Nephron (organoid): ENCODE data around the gene FSD1L.

Experiments used
- H3K27ac Mint-ChIP-seq, 3 experiments: 2 replicates each; pipeline ENCODE4 v1.8.0; 2020; ENCODE audit warnings: mixed read lengths in 3 of 3, mild to moderate bottlenecking in 2 of 3, moderate library complexity in 1 of 3
- H3K27me3 Mint-ChIP-seq: 2 replicates; pipeline ENCODE4 v1.8.0; 2021; ENCODE audit warnings: low read depth, mild to moderate bottlenecking, moderate library complexity, mixed read lengths
- H3K36me3 Mint-ChIP-seq: 2 replicates; pipeline ENCODE4 v1.8.0; 2020; ENCODE audit warnings: low read depth, mixed read lengths
- H3K4me1 Mint-ChIP-seq: 2 replicates; pipeline ENCODE4 v1.8.0; 2020; ENCODE audit warnings: mixed read lengths
- H3K4me3 Mint-ChIP-seq, 3 experiments: 2 replicates each; pipeline ENCODE4 v1.8.0; 2020; ENCODE audit warnings: mild to moderate bottlenecking in 3 of 3, mixed read lengths in 3 of 3, moderate library complexity in 2 of 3
- H3K9me3 Mint-ChIP-seq: 2 replicates; pipeline ENCODE4 v1.8.0; 2020; ENCODE audit warnings: mixed read lengths
- TF ChIP-seq, protein P1 (sequence below), 3 experiments: fragments of 200-600 bp; sonication (generic); IDR thresholded peaks; one replicate each; pipeline ENCODE4 v1.5.0; 2021; ENCODE audit warnings: antibody characterized with exemption in 3 of 3; ENCODE audit not compliant: unreplicated experiment in 3 of 3

FSD1L gene

DNA sequence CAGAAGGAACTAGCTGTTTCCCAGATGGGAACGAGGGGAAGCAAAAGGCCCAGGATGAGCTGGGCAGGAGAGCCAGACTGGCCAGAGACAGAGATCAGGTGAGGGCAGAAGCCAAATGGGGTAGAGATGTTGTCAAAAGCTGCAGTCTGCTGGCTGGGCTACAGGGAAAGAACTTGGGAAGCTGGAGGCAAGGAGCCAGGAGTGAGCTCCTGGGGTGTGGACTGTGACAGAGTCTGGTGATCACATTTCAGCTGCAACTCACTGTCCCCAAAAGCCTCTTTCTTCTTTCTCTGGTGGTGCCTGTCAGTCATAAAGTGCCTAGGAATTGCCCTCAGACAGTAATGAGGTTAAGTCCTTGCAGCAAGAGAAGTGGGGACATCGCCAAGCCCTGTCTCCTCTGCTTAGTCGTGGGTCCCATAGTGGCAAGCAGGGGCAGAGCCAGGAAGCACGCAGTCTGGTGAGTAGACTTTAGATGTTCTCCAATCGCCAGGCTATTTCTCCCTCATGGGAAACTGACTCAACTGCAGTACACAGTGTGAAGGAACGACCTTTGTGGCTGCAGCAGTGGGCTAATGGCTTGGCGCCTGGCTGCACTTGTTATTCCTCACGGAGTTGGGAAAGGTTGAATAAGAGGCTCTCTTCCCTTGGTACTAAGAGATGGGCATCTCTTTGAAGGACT is 2.5 kb upstream of the FSD1L start:
- Mint-ChIP-seq H3K9me3 (no peaks in the 10 kb centered on the region), H3K27me3 (peaks cover 4% of the 10 kb centered on the region), H3K36me3 (no peaks in the 10 kb centered on the region), H3K27ac (peak overlapping the region in 2 of 3 experiments; percentile 15 to 63), H3K4me3 (peak overlapping the region; percentile 45 to 60 (median 53)), H3K4me1 (peaks cover 62% of the 10 kb centered on the region)
- TF ChIP-seq, protein P1, sequence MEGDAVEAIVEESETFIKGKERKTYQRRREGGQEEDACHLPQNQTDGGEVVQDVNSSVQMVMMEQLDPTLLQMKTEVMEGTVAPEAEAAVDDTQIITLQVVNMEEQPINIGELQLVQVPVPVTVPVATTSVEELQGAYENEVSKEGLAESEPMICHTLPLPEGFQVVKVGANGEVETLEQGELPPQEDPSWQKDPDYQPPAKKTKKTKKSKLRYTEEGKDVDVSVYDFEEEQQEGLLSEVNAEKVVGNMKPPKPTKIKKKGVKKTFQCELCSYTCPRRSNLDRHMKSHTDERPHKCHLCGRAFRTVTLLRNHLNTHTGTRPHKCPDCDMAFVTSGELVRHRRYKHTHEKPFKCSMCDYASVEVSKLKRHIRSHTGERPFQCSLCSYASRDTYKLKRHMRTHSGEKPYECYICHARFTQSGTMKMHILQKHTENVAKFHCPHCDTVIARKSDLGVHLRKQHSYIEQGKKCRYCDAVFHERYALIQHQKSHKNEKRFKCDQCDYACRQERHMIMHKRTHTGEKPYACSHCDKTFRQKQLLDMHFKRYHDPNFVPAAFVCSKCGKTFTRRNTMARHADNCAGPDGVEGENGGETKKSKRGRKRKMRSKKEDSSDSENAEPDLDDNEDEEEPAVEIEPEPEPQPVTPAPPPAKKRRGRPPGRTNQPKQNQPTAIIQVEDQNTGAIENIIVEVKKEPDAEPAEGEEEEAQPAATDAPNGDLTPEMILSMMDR (IDR thresholded peaks at IDR 0.05; ENCODE audit: unreplicated experiment in 3 of 3): no peak

DNA sequence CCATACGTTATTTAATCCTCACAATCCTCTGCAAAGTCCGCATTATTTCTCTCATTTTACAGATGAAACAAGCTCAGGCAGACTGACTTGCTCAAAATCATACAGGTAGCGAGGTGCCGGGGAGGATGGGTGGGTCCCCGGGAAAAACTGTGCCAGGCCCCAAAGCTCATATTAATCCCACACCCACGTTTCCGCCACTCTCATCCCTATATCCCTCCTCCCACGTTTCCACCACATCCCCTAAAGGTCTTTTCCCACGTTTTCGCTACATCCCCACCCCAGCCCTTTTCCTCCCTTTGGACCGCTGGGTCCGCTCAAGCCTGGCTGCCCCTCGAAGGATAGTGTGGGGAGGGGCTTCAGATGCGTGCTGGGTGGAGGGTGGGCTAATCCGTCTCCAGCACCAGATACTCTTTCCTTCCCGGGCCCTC is 434 bp upstream of the FSD1L start:
- peaks cover 62% of the 10 kb centered on the region for H3K4me1 Mint-ChIP-seq
- peaks cover 4% of the 10 kb centered on the region for H3K27me3 Mint-ChIP-seq
- H3K9me3 Mint-ChIP-seq: no peaks in the 10 kb centered on the region
- TF ChIP-seq, protein P1 (IDR thresholded peaks at IDR 0.05; ENCODE audit: unreplicated experiment in 3 of 3): no peak
- no peaks in the 10 kb centered on the region for H3K36me3 Mint-ChIP-seq
- H3K27ac Mint-ChIP-seq: peak overlapping the region; percentile 86 to 94 (median 88)
- peak overlapping the region; percentile 86 to 95 (median 94) for H3K4me3 Mint-ChIP-seq

DNA sequence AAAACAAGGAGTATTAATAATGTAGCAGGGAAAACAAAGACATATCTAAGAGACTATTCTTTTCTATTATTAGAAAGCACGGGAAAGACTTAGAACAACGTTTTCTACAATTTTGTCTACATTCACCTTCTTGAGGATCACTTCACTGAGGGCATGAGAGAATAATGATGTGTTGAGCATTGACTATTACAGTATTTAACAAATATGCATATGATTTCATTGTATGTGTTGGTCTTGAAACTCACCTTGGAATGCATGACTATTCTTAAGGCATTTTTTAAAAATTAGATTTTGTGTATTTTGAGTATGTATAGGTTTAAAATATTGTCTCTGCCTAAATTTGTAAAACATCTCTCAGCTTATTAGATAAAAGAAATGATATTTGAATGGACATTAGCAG is 1.2 kb downstream of the FSD1L start:
- Mint-ChIP-seq H3K4me3 (peak overlapping the region; percentile 86 to 95 (median 94)), H3K4me1 (peaks cover 61% of the 10 kb centered on the region), H3K27ac (peak overlapping the region; percentile 84 to 92 (median 92)), H3K27me3 (peaks cover 4% of the 10 kb centered on the region), H3K9me3 (no peaks in the 10 kb centered on the region), H3K36me3 (peaks cover 4% of the 10 kb centered on the region)
- TF ChIP-seq, protein P1 (IDR thresholded peaks at IDR 0.05; ENCODE audit: unreplicated experiment in 3 of 3): no peak

DNA sequence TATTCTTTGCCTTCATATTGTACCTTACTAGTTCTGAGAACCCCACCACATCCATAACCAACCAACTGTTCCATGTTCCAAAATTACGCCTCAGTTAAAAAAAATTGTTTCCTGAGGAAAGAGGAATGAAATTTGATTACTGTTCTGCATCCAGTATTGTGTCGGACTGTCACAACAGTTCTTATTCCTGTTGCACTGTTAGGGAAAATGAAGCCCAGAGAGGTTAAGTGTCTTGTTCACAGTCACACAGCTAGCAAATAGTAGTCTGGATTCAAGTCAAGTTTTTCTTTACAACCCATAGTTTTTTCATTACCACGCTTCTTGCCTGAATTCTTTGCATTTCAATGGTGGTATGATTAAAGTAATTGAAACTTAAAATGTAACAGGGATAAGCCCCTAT is 4.4 kb downstream of the FSD1L start:
- Mint-ChIP-seq H3K27ac (peak overlapping the region in 2 of 3 experiments; percentile 44), H3K4me3 (peak overlapping the region in 2 of 3 experiments; percentile 21 to 31), H3K27me3 (peaks cover 4% of the 10 kb centered on the region), H3K9me3 (no peaks in the 10 kb centered on the region), H3K4me1 (peaks cover 54% of the 10 kb centered on the region), H3K36me3 (peaks cover 7% of the 10 kb centered on the region)
- TF ChIP-seq, protein P1 (IDR thresholded peaks at IDR 0.05; ENCODE audit: unreplicated experiment in 3 of 3): no peak

DNA sequence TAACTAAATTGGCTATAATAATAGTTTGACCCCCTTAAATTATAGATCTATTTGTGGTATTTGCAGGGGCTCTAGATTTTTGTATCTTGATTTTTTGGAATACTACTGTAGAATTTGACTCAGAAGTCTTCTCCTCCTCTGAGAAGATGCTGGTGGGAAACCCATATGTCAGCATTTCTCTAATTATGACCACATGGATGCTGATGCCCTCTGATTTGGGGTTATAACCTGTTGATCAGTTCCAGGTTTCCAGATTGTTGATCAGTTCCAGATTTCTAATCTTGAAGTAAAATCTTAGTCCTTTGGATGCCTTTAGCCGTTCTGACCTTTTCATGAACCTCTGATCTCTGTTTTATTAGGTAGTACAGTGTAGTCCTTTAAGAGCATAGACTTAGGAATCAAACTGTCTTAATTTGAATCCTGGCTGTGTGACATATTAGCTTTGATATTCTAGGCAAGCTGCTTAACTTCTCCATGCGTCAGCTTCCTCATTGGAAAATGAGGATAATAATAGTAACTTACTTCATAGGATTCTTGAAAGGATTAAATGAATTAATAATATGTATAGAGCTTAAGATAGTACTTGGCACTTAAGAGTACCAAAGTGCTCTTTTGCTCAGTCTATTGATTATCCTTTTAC is 8.1 kb downstream of the FSD1L start:
- Mint-ChIP-seq H3K27ac (no peak overlapping the region), H3K36me3 (peaks cover 13% of the 10 kb centered on the region), H3K4me1 (peaks cover 49% of the 10 kb centered on the region), H3K27me3 (no peaks in the 10 kb centered on the region), H3K9me3 (no peaks in the 10 kb centered on the region), H3K4me3 (no peak overlapping the region)
- TF ChIP-seq, protein P1 (IDR thresholded peaks at IDR 0.05; ENCODE audit: unreplicated experiment in 3 of 3): no peak
